GM21619 (cell line): ENCODE results near the gene ANP32A.
"Not testable (repeated sequence)": the region's sequence is repeated elsewhere in the genome, so short reads cannot be mapped to it uniquely, and the experiment has no call there.

Experiments used
- ATAC-seq: cut with Tn5 transposase; IDR thresholded peaks from one replicate; pipeline ENCODE4 v1.9.1; 2021; ENCODE audit not compliant: unreplicated experiment

ANP32A gene

DNA sequence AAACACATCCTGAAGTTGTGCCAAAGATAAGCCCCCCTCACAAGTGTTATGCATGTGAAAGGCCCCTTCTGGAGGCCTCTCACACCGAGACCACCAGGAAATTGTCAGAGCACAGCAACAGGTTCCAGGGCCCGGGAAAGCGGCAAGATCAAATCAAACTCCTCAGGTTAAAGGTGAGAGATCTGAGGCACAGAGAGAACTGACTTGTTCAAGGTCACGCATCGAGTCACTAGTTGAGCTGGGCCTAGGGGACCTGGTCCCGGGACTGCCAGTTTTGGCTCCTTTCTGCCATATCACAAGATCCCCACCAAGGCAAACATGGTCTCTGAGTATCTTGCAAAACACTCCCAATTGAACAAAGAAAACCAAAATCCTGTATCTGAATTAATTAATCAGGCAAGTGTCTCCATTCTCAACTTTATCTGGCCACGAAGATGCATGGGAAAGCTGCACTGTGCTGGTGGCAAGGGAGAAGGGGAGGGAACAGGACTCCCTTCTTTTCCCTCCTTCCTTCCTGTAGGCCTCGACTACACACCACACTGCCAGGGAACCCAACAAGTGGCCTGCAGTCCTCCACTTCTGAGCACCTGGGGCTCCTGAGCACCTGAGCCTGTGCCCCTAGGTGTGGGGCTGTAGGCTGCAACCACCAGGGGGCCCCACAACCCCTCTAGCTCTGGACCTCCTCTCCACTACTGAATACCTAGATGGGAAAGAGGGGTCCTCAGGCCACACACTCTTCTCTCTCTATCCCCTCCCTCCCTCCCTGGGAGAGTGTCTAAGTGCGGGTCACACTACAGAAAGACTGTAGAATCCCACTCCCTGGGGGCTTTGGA is 37.3 kb downstream of the ANP32A start:
- no peak for ATAC-seq

DNA sequence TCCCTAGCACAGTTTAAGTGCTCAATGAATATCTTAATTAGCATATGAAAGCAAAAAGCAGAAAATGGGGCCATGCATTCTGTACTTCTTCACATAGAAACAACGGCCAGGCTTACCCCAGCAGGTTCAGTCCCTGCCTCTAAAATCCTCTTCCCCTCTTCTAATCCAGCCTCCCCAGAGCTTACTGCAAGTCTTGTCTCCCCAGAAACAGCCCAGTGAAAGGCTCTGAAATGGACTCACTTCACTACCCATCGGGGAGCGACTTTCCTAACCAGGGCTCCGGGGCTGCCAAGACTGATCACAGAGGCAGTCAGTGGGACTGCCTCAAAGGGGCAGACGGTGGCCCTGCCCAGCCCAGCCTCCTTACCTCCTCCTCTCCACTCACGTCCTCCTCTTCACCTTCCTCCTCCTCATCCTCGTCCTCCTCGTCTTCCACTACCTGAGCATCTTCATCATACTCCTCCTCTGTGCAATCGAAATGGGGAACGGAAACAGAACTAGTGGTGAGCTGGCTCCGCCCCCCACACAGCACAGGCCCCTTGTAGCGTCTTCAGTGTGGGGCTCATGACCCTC is 38.0 kb downstream of the ANP32A start:
- no peak for ATAC-seq

DNA sequence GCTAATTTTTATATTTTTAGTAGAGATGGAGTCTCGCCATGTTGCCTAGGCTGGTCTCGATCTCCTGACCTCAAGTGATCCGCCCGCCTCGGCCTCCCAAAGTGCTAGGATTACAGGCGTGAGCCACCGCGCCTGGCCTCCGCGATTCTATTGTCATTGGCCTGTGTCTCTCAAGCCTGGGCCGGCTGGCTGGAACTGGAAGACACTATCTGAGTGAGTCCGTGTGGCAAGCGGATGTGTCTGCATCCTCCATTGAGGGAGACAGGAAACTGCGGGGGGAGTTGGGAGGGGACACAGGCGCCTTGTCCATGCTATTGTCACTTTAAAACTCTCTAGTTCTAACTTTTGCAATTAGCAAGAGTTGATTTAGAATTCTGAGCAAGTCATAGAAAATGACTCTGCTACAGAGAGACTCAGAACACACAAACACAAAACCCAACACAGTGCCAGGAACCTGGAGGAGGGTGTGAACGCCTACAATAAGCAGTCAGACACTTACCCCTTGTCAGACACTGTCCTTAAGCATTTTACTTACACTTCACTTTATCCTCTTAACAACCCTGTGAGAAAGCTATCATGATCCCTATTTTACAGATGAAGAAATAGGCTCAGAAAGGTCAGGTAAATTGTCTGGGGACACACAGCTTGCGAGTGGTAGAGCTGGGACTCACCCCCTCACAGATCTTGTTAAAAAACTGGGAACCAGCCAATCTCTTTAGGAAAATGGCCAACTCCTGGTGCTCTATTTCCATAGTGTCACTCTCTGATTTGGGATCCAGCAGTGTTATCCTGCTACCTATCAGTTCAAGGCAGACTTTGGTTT is 38.7 kb downstream of the ANP32A start:
- ATAC-seq = no peak

DNA sequence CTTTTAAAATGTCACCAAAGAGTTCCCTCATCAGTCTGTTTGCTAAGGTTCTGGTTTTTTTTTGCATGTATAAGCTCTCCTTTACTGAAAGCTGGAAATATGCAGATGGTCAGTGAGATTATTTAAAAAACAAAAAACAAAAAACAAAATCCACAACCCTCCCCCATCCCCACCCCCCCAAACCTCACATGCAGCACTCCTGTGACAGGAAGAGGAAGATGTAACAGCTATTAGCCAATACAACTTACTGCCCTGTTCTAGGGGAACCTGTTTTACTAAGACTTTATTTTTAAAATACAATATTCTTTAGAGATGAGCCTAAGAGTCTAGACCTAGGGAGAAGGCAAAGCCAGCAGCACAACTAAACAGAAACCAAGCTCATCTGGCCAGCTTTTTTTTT is 39.5 kb downstream of the ANP32A start:
- ATAC-seq = no peak

DNA sequence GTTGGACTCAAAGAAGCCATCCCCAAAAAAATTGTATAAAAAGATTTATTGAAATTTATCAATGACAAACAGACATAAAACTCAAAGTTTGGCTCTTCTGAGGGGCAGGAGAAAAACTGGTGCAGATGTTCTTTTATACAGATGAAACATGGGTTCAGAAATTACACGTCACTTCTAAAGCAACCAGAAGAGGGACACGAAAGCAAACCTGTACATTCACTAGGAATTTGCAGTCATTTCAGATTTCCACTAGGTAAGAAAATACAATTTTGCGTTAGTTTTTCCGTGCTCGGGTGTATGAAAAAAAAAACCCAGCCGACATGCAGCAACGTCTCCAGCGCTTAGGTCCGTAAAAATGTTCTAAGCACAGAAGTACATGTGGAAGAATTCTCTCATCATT is 41.8 kb downstream of the ANP32A start:
- ATAC-seq = no peak

DNA sequence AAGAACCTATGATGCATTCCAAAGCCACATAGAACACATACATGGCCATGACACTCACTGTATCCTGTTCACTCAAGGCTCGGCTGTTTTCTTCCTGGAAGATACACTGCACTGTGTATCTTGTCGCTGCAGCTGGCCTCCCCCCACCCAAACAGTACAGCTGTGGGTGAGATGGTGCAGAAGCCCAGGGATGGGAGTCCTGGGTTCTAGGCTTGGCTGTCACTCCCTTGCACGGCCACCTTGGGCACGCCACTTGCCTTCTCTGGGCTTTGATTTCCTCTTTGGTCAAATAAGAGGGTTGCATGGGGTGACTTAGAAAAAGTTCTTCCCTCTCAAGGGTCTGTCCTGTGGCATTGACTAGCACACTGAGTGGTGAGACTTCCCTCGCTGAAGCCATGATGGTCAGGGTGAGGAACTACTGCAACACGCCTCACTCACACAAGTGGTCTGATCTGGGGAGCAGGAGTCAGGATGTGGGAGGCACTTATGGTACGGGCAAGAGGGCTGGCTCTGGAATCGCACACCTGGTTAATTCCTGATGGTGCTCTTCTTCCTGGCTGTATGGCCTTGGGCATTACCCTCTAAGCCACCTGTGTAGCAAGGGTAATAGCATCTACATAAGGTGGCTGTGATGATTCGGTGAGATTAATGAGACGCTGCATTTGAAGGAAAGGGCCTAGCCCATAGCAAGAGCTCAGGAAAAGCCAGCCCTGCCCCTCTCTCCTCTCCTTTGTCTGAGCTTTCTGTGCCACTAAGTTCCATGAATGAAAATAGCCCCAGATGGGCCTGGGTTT is 44.0 kb downstream of the ANP32A start:
- ATAC-seq = no peak

DNA sequence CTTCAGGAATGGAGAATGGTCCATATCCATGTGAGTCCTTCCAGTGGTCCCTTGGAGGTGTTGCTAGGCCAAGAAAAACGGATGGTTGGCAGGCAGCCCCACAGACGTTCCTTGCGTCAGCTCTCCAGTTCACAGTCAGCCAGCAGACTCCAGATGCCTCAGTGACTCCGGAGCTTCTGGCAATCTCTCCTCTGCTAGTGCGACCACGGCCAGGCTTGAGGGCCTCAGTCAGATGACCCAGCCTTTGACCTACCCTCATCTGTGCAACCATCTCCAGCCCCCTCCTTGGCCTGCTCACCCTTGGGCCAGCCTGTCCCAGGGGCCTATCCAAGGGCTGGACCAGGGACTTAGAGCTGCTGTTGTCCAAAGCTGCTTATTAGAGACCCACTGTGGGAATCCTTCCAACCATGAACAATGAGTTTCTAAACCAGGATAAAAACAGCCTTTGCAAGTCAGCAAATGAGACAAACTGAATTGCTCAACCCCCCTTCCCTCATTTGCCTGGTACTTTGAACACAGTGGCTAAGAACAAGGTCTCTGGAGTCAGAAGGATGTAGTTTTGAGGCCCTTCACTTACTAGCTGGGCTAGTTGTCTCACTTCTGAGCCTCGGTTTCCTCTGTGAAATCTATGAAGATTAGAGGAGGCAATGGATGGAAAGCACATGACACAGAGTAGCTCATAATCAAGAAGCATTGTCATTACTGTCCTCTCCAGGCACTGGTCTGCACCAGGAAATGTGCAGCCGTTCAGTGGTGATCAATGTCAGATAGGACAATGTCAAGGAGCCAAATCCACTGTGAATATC is 44.8 kb downstream of the ANP32A start:
- ATAC-seq = no peak

DNA sequence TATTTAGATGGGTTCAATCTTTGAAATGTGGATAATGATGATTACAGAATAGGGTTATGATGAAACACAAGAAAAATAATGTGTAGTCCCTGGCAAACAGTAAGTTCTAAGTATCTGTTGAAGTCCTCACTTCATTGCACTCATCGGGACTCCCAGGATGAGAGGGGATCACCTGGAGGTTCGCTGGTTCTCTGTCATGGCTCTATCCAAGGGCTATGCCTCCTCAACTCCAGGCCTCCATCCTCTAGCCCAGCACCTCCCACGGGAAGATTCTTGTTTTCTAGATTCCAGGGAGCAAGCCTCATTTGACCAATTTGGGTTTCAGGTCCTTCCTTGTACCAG is 45.5 kb downstream of the ANP32A start:
- ATAC-seq = no peak

DNA sequence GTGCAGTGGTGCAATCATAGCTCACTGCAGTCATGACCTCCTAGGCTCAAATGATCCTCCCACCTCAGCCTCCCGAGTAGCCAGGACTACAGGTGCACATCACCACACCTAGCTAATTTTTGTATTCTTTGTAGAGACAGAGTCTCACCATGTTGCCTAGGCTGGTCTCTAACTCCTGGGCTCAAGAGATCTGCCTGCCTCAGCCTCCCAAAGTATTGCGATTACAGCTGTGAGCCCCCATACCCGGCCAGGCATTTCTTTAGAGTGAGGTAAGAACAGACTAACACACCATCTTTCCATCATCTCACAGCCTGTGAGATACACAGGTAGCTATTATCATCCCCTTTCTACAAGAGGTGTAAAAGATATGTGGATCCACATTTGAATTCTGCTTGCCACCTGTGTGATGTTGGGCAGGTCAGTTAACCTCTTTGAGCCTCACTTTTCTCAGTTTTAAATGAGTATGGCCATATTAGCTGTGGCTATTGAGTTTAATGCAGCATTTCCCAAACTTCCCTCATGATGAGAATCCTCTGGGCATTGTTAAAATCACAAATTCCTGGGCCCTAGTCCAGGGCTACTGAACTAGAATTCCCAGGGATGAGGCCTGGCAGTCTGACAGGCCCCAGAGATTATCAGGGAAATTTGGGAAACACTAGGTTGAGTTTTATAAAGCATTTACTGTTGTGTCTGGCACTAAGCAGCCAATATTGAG is 46.0 kb downstream of the ANP32A start:
- ATAC-seq = no peak

DNA sequence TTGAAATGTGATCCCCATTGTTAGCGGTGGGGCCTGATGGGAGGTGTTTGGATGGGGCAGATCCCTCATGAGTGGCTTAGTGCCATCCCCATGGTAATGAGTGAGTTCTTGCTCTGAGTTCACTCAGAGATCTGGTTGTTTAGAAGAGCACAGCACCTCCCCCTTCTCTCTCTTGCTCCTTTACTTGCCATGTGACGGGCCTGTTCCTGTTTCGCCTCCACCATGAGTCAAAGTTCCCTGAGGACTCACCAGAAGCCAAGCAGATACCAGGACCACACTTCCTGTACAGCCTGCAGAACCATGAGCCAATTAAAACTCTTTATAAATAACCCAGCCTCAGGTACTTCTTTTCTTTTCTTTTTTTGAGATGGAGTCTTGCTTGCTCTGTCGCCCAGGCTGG is 46.6 kb downstream of the ANP32A start:
- ATAC-seq = no peak

DNA sequence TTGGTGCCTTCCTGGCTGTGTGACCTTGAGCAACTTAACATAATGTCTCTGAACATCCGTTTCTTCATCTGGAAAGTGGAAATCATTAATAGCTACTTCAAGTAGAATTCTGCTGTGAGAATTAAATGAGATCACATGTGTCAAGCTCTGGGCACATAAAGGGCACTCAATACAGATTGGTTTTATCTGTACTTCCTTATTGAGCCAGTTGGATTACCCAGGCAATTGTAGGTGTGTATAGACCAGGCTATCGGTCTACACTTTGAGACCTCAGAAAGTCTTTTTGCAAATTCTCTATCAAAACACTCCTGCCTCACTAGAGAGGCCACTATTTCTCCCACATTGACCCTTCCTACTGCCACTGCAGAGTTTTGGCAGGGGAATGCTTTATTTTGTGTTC is 47.7 kb downstream of the ANP32A start:
- ATAC-seq = no peak

DNA sequence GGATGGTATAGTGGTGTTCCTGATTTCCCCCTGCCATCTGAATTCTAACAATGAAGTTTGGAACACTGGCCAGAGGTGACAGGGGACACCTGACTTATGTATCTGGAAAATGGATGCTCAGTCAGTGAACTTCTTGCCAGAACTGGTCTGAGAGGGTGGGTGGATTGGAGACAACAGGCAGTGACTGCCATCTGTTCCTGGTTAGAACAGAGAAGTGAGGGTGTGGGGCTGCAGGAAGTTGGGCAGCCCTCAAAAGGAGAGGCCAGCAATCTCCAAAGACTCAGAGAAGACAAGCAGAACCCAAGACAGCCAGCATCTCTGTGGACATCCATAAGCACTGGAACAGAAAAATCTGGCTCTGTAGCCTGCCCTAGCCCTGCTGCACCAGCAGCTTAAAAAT is 50.5 kb downstream of the ANP32A start:
- ATAC-seq = no peak

DNA sequence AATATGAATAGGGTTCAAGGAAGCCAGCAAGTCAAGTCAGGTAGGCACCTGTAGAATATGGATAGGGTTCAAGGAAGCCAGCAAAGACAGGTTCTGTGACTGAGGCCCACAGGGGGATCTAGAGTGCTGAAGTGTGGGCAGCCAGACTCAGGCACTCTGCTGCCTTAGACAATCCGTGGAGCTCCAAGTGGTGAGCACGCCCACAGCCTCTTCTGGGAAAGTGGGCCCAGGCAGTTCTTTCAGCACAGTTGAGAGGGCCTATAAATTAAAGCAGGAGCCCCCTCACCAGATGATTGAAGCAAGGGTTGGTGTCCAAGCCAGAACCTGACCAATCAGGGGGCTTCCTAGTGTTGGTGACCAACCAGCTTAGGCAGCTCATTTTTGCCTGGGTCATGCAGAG is 51.0 kb downstream of the ANP32A start:
- ATAC-seq = no peak

DNA sequence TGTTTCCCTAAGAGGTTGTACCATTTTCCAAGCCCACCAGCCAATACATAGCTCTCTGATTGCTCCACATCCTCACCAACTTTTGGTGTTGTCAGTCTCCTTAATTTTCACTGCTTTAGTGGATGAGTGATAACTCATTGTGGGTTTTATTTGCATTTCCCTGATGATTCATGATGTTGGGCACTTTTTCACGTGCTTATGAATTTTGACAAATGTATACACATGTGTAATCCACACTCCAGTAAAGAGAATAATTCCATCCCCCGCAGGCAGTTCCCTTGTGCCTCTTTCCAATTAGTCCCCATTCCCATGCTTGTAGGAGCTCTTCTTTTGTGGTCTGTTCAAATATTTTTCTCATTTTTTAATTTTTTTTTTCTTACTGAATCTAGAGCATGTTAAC is 52.4 kb downstream of the ANP32A start:
- ATAC-seq = no peak

DNA sequence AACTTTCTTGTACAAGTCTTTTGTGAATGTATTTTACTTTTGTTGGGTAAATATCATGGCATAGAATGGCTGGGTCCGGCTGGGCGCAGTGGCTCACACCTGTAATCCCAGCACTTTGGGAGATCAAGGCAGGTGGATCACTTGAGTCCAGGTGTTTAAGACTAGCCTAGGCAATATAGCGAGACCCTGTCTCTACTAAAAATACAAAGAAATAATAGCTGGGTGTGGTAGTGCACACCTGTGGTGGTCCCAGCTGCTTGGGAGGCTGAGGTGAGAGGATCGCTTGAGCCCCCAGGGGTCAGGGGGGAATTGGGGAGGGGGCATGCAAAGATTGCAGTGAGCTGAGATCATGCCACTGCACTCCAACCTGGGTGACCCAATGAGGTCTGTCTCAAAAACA is 52.9 kb downstream of the ANP32A start:
- ATAC-seq = no peak

DNA sequence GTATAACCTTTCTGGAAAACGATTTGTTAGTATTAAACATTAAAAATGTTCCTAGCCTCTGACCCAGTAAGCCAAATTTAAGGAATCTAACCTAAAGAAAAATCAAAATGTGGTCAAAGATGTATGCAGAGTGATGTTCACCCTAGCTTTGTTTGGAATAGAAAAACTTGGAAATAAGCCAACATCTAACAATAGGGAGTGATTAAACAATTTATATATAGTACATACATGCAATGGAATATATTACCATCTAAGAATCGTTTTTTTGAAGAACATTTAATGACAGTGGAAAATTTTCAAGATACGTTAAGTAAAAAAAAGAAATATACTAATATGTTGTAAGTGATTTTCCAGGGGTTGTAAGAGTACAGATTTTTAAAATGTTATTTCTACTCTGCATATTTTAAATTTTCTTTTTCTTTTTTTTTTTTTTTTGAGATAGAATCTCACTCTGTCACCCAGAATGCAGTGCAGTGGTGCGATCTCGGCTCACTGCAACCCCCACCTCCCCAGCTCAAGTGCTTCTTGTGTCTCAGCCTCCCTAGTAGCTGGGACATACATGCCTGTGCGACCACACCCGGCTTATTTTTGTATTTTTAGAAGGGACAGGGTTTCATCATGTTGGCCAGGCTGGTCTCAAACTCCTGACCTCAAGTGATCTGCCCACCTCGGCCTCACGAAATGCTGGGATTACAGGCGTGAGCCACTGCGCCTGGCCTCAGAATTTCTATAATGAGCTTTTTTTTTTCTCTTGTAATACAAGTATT is 54.9 kb downstream of the ANP32A start:
- ATAC-seq = no peak

DNA sequence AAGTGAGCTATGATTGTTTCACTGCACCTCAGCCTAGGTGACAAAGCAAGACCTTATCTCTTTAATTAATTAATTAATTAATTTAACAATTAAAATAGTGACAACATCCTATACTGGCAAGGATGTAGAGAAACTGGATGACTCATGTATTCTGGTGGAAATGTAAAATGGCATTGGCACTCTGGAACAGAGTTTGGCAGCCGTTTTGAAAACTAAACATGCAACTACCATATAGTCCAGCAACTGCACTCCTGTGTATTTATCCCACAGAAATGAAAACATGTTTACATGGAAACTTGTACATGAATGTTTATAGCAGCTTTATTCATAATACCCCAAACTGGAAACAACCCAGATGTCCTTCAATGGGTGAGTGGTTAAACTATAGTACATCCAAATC is 56.6 kb downstream of the ANP32A start:
- no peak for ATAC-seq

DNA sequence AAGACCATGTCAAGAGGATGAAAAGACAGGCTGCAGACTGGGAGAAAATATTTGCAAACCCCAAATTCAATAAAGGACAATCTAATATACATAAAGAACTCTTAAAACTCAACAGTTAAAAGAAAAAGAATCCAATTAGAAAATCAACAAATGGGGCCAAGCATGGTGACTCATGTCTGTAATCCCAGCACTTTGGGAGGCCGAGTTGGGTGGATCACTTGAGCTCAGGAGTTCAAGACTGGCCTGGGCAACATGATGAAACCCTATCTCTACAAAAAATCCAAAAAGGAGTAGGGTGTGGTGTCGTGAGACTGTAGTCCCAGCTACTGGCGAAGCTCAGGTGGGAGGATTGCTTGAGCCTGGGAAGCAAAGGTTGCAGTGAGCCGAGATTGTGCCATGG is 57.6 kb downstream of the ANP32A start:
- ATAC-seq = no peak

DNA sequence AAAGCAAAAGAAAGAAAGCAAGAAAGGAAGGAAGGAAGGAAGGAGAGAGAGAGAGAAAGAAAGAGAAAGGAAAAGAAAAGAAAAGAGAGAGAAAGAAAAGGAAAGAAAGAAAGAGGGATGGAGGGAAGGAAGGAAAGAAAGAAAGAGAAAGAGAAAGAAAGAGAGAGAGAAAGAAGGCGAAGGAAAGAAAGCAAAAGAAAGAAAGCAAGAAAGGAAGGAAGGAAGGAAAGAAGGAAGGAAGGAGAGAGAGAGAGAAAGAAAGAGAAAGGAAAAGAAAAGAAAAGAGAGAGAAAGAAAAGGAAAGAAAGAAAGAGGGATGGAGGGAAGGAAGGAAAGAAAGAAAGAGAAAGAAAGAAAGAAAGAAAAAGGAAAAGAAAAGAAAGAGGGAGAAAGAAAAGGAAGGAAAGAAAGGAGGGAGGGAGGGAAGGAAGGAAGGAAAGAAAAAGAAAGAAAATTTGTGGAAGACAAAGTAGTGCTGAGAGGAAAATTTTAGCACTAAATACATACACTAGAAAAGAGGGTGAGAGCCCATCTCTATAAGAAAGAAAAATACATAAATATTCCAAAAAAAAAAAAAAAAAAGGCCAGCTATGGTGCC is 60.6 kb downstream of the ANP32A start:
- ATAC-seq = not testable (repeated sequence)
